ENCODE results near the gene TMEM271.
"Not testable (repeated sequence)": the region's sequence is repeated elsewhere in the genome, so short reads cannot be mapped to it uniquely, and the experiment has no call there.

The TMEM271 gene

DNA sequence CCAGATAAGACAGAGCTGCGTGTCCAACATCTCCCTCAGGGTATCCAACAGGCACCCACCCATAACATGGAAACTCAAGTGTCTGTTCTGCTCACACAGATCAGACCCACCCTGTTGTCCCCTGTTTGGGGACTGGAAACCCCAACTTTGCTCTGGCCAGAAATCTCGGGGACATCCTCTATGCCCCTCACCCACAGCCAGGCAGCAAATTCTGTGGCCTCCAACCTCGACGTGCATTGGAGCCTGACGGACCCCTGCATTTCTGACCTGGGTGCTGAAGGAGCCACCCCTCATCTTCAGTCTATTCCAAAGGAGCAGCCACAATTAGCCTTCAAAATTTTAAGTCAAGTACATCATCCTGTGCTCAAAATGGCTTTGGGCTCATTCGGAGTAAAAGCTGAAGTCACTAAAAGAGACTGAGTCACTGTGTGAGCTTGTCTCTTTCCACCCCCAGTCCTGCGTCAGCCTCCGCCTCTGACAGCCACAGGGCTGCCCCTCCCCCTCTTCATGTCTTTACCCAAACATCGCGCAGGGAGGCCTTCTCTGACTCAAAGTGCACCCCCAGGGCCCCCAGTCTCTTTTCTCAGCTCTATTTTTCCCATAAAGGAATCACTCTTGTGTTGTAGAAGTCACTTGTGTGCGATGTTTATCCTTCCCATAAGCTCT is 24.9 kb upstream of the TMEM271 start:
- no peak for TF ChIP-seq ZNF274 (IDR thresholded peaks at IDR 0.05; ENCODE audit: low read depth, low read length)
- H3K4me3 ChIP-seq (ENCODE audit: low read length) = no peak overlapping the region

DNA sequence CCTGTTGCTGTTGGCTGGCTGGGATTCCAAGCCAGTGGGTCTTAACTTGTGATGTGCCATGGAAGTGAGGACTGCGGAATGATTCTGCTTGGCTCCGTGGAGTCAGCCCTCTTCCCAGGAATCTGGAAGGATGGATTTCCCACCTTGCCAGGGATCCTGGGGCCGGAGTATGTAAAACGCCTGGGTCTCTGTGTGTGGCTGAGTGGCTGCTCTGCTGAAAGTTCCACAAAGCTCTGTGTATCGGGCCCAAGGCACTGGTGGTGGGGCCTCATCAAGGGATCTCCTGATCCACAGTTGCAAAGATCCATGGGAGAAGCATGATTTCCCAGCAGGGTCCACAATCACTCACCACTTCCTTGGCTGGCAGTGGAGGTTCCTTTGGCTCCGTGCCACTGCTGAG is 24.1 kb upstream of the TMEM271 start:
- TF ChIP-seq ZNF274 (IDR thresholded peaks at IDR 0.05; ENCODE audit: low read depth, low read length) = no peak
- H3K4me3 ChIP-seq (ENCODE audit: low read length) = no peak overlapping the region

DNA sequence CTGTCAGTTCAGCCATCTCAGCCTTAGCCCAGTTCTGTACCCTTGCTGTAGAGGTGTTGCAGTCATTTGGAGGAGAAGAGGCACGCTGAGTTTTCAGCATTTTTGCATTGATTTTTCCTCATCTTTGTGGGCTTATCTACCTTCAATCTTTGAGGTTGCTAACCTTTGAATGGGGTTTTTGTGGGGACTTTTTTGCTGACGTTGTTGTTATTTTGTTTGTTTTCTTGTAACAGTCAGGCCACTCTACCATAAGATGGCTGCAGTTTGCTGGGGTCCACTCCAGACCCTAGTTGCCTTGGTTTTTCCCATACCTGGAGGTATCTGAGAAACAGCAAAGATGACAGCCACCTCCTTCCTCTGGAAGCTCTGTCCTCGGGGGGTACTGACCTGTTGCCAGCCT is 22.8 kb upstream of the TMEM271 start:
- no peak for TF ChIP-seq ZNF274 (IDR thresholded peaks at IDR 0.05; ENCODE audit: low read depth, low read length)
- no peak overlapping the region for H3K4me3 ChIP-seq (ENCODE audit: low read length)

DNA sequence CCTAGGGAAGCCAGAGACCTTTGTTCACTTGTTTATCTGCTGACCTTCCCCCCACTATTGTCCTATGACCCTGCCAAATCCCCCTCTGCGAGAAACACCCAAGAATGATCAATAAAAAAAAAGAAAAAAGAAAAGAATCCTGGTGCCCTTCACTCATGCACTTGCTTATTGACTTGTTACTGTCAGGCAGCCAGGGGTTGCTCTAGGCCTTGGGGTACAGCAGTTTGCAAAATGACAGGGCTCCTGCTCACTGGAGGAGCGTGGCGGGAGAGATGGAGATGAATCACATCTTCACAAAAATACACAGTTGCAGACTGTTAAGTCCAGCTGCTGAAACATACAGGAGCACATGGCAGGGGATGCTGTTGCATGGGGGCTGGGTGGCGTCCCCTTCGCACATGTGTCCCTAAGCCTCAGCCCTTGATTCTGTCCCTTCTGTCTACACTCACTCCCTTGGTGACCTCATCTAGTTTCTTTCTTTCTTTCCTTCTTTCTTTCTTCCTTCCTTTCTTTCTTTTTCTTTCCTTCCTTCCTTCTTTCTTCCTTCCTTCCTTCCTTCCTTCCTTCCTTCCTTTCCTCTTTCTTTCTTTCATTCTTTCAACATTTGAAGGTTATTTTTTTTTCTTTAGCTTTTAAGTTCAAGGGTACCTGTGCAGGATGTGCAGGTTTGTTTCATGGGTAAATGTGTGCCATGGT is 16.9 kb upstream of the TMEM271 start:
- TF ChIP-seq ZNF274 (IDR thresholded peaks at IDR 0.05; ENCODE audit: low read depth, low read length) = no peak
- H3K4me3 ChIP-seq (ENCODE audit: low read length) = no peak overlapping the region

DNA sequence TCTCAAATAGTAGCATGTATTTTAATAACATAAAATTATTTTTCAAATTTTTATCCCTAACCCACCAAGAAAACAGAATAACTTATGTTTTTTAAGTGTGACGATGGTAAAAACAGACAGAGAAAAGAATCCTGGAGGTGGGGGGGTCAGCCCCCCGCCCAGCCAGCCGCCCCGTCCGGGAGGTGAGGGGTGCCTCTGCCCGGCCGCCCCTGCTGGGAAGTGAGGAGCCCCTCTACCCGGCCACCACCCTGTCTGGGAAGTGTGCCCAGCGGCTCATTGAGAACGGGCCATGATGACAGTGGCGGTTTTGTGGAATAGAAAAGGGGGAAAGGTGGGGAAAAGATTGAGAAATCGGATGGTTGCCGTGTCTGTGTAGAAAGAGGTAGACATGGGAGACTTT is 16.1 kb upstream of the TMEM271 start:
- H3K4me3 ChIP-seq (ENCODE audit: low read length) = not testable (repeated sequence)

DNA sequence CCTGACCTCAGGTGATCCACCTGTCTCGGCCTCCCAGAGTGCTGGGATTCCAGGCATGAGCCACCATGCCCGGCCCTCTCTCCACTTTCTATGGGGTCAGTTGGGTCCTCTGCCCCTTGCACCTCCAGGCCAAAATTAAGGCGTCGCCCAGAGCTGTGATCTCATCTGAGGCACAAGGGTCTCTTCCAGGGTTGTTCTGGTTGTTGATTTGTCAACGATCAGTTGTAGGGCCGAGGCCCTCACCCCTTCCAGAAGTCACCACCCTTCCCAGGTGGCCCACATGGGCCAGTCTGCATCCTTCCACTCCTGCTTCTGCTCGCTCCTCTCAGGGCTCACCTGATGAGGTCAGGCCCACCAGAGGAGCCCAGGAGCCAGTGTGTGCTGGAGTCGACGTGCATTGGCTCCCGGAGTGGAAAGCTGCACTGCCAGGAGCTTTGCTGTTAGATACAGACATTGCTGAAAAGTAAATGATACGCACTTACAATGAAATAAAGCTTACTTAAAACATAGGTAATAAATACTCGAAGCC is 14.3 kb upstream of the TMEM271 start:
- no peak overlapping the region for H3K4me3 ChIP-seq (ENCODE audit: low read length)
- no peak for TF ChIP-seq ZNF274 (IDR thresholded peaks at IDR 0.05; ENCODE audit: low read depth, low read length)

DNA sequence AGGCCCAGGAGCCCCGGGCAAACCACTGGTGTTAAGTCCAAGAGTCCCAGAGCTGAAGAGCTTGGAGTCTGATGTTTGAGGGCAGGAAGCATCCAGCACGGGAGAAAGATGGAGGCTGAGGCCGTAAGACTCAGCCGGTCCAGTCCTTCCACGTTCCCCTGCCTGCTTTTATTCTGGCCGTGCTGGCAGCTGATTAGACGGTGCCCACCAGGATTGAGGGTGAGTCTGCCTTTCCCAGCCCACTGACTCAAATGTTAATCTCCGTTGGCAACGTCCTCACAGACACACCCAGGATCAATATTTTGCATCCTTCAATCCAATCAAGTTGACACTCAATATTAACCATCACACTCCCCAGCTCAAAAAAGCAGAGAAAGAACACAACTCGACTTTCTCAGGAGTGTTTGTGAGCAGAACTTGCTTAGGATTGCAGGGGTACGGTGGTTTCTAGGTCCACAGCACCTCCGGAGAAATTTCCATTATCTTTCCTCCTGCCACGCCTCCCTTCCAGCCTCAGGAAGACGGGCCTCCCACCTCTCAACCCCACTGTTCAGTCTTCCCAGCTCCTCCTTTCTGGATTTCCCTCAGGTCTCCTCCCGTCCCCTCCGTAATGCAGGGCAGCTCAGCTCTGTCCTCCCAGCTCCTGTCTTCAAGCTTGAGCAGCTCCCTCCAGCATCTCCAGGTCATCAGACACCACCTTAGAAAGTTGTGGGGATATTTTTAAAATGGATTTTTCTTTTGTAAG is 13.3 kb upstream of the TMEM271 start:
- no peak overlapping the region for H3K4me3 ChIP-seq (ENCODE audit: low read length)
- TF ChIP-seq ZNF274 (IDR thresholded peaks at IDR 0.05; ENCODE audit: low read depth, low read length) = no peak

DNA sequence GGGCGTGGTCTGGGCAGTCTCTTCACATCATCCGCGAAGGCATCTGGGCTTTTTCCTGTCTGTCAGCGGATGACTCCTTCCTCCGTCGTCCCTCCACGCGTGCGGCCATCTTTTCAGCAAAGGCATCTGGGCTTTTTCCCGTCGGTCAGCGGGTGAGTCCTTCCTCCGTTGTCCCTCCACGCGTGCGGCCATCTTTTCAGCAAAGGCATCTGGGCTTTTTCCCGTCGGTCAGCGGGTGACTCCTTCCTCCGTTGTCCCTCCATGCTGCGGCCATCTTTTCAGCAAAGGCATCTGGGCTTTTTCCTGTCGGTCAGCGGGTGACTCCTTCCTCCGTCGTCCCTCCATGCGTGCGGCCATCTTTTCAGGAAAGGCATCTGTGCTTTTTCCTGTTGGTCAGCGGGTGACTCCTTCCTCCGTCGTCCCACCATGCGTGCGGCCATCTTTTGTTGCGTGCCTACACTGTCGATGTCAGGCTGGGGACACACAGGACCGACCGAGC is 12.3 kb upstream of the TMEM271 start:
- TF ChIP-seq ZNF274 (IDR thresholded peaks at IDR 0.05; ENCODE audit: low read depth, low read length) = no peak
- no peak overlapping the region for H3K4me3 ChIP-seq (ENCODE audit: low read length)

DNA sequence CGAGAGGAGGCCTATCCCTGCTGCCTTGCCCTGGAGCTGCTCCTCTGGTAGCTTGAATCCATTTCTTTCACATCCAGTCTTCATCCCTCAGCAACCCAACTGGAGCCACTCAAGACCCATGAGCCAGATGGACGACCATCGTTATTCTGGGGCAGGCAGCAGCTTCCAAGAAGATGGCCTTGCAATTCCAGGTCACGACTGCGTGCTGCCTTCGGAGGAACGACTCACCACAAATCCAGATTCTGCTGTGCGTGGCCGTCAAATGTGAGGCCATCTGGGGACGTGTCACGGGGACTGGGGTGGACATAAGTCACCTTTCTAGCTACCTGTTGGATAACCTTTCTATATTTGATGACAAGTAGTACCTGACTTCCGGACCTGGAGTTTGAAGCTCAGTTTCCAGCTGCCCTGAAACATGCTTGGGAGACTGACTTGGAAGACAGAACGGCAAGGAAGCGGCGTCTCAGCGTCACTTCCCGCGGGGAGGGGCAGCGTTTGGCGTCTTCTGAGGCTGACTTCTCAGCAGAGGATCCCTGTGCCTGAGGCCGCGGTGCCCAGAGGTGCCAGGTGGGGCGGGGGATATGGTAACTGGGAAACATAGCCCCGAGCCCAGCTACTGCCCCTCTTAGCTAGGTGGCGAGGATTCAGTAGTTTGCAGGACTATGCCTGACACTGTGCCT is 11.7 kb upstream of the TMEM271 start:
- no peak overlapping the region for H3K4me3 ChIP-seq (ENCODE audit: low read length)
- TF ChIP-seq ZNF274 (IDR thresholded peaks at IDR 0.05; ENCODE audit: low read depth, low read length) = no peak

DNA sequence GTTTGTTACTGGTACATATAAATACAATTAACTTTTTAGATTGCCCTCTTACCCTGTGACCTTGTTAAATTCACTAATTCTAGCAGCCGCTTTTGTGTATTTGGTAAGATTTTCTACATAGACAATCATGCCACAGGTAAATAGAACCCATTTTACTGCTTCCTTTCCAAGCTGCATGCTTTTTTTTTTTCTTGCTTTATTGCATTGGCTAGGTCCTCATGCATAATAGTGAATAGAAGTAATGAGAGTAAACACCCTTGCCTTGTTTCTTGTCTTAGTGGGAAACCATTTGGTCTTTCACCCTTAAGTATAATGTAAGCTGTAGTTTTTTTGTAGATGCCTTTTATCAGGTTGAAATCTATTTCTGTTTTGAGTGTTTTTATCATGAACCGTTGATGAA is 7.7 kb upstream of the TMEM271 start:
- TF ChIP-seq ZNF274 (IDR thresholded peaks at IDR 0.05; ENCODE audit: low read depth, low read length) = no peak
- H3K4me3 ChIP-seq (ENCODE audit: low read length) = no peak overlapping the region

DNA sequence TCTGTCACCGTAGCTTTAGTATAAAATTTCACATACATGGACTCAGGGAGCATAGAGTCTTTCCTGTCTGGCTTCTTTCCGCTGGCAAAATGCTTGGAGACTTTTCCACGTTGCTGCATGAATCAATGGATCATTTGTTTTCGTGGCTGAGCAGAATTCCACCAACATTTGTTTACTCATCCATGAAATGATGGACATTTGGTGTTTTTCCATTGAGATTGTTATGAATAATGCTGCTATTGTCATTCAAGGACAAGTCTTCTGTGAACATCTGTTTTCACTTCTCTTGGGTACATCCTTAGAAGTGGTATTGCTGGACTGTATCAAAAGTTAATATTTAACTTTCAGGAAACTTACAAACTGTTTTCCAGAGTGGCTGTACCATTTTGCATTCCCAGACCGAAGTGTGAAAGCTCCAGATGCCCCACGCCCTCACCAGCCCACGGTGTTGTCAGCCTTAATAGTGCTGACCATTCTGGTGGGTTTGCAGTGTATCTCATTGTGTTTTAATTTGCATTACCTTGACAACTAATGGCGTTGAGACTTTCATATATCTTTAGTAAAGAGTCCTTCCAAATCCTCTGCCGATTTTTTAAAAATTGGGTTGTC is 5.8 kb upstream of the TMEM271 start:
- no peak overlapping the region for H3K4me3 ChIP-seq (ENCODE audit: low read length)
- no peak for TF ChIP-seq ZNF274 (IDR thresholded peaks at IDR 0.05; ENCODE audit: low read depth, low read length)

DNA sequence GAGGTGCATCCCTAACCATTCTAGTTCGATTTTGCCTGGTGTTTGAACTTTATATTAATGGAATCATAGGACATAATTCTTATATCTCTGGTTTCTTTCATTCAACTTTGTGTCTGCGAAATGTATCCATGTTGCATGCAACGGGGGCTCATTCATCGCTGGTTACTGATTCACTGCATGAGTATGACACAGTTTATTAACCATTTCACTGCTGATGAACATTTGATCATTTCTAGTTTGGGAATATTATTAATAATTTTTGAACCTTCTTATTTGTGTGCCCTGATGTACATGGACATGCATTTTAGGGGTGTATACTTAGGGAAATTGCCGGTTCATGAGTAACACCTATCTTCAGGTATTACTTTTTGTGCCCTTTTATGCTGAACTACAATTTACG is 5.1 kb upstream of the TMEM271 start:
- no peak overlapping the region for H3K4me3 ChIP-seq (ENCODE audit: low read length)
- TF ChIP-seq ZNF274 (IDR thresholded peaks at IDR 0.05; ENCODE audit: low read depth, low read length) = no peak

DNA sequence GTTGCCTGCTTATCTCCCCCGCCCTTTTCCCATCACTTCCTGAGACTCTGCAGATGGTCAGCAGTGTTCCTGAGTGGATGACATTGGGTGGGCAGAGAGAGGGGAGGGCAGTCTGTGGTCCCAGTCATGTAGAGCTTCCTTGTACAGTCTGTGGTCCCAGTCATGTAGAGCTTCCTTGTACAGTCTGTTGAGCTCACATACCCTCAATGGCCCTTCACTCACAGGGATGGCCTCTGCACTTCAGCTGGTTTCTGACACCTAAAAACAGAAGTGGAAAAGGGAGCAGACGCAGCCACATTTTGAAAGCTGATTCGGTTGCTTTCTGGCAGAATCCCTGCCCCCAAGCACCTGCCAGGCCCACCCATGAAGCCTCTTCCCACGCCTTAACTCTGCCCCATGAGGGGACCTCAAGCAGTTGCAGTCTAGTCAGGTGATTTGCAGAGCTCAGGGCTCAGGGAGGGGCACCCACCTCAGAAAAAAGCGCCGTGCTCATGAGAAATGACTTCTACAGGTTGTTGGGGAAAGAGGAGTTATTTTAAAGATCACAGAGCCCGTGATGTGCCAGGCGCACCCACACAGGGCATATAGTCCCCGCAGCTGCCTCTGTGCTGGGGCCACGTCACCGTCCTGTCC is 3.6 kb upstream of the TMEM271 start:
- H3K4me3 ChIP-seq (ENCODE audit: low read length) = no peak overlapping the region
- TF ChIP-seq ZNF274 (IDR thresholded peaks at IDR 0.05; ENCODE audit: low read depth, low read length) = no peak

All from GM08714 (cell line).